Measurements from ENCODE around the gene PLXDC2.

PLXDC2 gene

DNA sequence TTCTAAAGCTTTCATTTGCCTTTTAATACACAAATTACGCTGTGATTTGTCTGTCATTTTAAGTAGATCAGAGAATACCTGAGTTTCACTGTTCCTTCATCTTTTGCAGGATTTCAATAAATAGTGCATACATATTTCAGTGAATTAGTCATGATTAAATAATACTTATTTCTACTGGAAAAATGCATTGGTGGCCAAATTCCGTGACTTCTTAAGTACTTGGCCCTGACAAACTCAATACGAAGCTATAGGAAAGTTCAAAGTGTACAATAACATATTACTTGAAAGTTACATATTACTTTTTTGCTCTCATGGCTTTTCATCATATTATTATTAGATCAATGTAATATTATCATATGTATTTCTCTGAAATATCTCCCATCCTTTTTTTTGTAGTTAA, 16.1 kb upstream of the PLXDC2 start:
- Histone ChIP-seq H3K36me3 (ENCODE audit: control insufficient read depth, insufficient read depth, low read length) (no peaks in the 10 kb centered on the region), H3K4me1 (no peaks in the 10 kb centered on the region), H3K79me2 (no peaks in the 10 kb centered on the region), H3K4me2 (ENCODE audit: low read length) (no peak overlapping the region), H2AFZ (no peak overlapping the region), H3K9me3 (ENCODE audit: control insufficient read depth, low read length) (no peaks in the 10 kb centered on the region), H3K9ac (no peak overlapping the region), H3K27ac (no peak overlapping the region), H3K27me3 (ENCODE audit: control insufficient read depth, insufficient read depth, low read length) (no peaks in the 10 kb centered on the region), H3K4me3 (ENCODE audit: low read depth, low read length) (no peak overlapping the region)
- TF ChIP-seq, protein P1, sequence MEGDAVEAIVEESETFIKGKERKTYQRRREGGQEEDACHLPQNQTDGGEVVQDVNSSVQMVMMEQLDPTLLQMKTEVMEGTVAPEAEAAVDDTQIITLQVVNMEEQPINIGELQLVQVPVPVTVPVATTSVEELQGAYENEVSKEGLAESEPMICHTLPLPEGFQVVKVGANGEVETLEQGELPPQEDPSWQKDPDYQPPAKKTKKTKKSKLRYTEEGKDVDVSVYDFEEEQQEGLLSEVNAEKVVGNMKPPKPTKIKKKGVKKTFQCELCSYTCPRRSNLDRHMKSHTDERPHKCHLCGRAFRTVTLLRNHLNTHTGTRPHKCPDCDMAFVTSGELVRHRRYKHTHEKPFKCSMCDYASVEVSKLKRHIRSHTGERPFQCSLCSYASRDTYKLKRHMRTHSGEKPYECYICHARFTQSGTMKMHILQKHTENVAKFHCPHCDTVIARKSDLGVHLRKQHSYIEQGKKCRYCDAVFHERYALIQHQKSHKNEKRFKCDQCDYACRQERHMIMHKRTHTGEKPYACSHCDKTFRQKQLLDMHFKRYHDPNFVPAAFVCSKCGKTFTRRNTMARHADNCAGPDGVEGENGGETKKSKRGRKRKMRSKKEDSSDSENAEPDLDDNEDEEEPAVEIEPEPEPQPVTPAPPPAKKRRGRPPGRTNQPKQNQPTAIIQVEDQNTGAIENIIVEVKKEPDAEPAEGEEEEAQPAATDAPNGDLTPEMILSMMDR (IDR thresholded peaks at IDR 0.05) = no peak

DNA sequence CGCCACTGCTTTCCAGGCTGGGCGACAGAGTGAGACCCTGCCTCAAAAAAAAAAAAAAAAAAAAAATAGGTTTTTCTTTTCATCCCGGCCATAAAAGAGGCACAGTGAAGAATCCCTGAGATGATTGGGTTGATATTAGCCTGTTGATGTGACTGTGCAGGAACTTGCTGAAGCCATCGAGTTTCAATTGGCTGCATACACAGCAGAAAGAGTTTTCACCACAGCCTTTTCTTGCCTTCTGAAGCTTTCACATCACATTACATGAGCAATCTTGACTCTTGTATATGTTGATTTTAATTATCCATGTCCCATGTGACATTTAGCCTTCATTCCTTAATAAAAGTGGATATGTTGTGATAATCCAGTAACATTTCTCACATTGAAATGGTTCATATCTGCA, 14.9 kb upstream of the PLXDC2 start:
- no peaks in the 10 kb centered on the region for H3K36me3 ChIP-seq (ENCODE audit: control insufficient read depth, insufficient read depth, low read length)
- no peaks in the 10 kb centered on the region for H3K9me3 ChIP-seq (ENCODE audit: control insufficient read depth, low read length)
- H3K27me3 ChIP-seq (ENCODE audit: control insufficient read depth, insufficient read depth, low read length) = no peaks in the 10 kb centered on the region
- H3K4me1 ChIP-seq = no peaks in the 10 kb centered on the region
- no peak overlapping the region for H3K4me2 ChIP-seq (ENCODE audit: low read length)
- no peak overlapping the region for H3K9ac ChIP-seq
- H2AFZ ChIP-seq = no peak overlapping the region
- no peaks in the 10 kb centered on the region for H3K79me2 ChIP-seq
- no peak overlapping the region for H3K27ac ChIP-seq
- no peak overlapping the region for H3K4me3 ChIP-seq (ENCODE audit: low read depth, low read length)
- TF ChIP-seq, protein P1 (IDR thresholded peaks at IDR 0.05) = no peak

DNA sequence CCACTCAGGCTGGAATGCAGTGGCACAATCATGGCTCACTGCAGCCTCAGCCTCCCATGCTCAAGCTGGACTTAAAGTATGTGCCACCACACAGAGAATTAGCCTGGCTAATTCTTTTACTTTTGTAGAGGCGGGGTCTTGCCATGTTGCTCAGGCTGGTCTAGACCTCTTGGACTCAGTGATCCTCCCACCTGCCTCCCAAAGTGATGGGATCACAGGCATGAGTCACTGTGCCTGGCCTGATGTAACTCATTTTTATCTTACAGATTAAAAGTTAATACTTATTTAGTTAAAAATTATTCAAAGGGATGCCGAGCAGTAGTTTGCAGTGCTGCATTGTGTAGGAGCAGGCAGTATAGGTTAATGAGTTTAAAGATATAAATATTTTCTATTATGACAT, 12.6 kb upstream of the PLXDC2 start:
- no peak overlapping the region for H2AFZ ChIP-seq
- no peaks in the 10 kb centered on the region for H3K79me2 ChIP-seq
- H3K36me3 ChIP-seq (ENCODE audit: control insufficient read depth, insufficient read depth, low read length) = no peaks in the 10 kb centered on the region
- H3K4me1 ChIP-seq = no peaks in the 10 kb centered on the region
- no peak overlapping the region for H3K4me3 ChIP-seq (ENCODE audit: low read depth, low read length)
- TF ChIP-seq, protein P1 (IDR thresholded peaks at IDR 0.05) = no peak
- no peaks in the 10 kb centered on the region for H3K27me3 ChIP-seq (ENCODE audit: control insufficient read depth, insufficient read depth, low read length)
- peaks cover 1% of the 10 kb centered on the region for H3K9me3 ChIP-seq (ENCODE audit: control insufficient read depth, low read length)
- H3K27ac ChIP-seq = no peak overlapping the region
- no peak overlapping the region for H3K9ac ChIP-seq
- no peak overlapping the region for H3K4me2 ChIP-seq (ENCODE audit: low read length)

DNA sequence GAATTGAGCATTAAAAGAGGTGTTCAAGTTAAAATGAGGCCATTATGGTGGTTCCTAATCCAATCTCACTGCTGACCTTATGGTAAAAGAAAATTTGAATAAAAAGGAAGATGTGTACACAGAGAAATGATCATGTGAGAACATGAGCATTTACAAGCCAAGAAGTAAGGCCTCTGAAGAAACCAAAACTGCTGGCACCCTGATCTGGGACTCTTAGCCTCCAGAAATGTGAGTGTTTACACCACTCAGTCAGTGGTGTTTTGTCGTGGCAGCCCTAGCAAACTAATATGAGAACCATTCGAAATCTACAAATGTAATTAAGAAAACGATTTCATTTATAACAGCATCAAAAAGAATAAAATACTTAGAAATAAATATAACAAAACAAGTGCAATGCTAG, 6.8 kb upstream of the PLXDC2 start:
- H3K9me3 ChIP-seq (ENCODE audit: control insufficient read depth, low read length) = peaks cover 3% of the 10 kb centered on the region
- no peaks in the 10 kb centered on the region for H3K79me2 ChIP-seq
- H3K27ac ChIP-seq = no peak overlapping the region
- no peak overlapping the region for H3K4me2 ChIP-seq (ENCODE audit: low read length)
- H3K36me3 ChIP-seq (ENCODE audit: control insufficient read depth, insufficient read depth, low read length) = no peaks in the 10 kb centered on the region
- no peaks in the 10 kb centered on the region for H3K27me3 ChIP-seq (ENCODE audit: control insufficient read depth, insufficient read depth, low read length)
- TF ChIP-seq, protein P1 (IDR thresholded peaks at IDR 0.05) = no peak
- H3K4me1 ChIP-seq = no peaks in the 10 kb centered on the region
- no peak overlapping the region for H3K9ac ChIP-seq
- no peak overlapping the region for H2AFZ ChIP-seq
- no peak overlapping the region for H3K4me3 ChIP-seq (ENCODE audit: low read depth, low read length)

DNA sequence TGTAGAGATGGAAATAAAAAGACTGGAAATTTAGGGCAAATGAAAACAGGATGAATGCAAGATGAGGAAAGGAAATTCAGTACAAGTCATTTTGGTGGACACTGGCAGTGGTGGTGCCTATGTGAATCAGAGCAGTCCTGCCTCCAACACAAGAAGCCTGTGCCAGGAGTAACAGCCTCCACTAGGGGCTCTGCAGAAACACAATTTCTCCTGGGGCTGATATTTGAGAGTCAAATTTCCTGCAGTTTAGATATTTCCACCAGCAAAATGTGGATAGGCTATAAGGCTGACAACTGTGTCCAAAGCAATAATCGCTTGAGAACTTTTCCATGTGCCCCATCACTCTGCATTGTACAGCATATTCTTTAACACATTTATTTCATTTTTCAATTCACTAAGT, 4.7 kb upstream of the PLXDC2 start:
- no peaks in the 10 kb centered on the region for H3K27me3 ChIP-seq (ENCODE audit: control insufficient read depth, insufficient read depth, low read length)
- H3K4me2 ChIP-seq (ENCODE audit: low read length) = no peak overlapping the region
- TF ChIP-seq, protein P1 (IDR thresholded peaks at IDR 0.05) = peak; percentile 58
- H3K27ac ChIP-seq = no peak overlapping the region
- H3K9ac ChIP-seq = no peak overlapping the region
- H3K79me2 ChIP-seq = no peaks in the 10 kb centered on the region
- H3K4me3 ChIP-seq (ENCODE audit: low read depth, low read length) = no peak overlapping the region
- no peaks in the 10 kb centered on the region for H3K36me3 ChIP-seq (ENCODE audit: control insufficient read depth, insufficient read depth, low read length)
- peaks cover 3% of the 10 kb centered on the region for H3K9me3 ChIP-seq (ENCODE audit: control insufficient read depth, low read length)
- H2AFZ ChIP-seq = no peak overlapping the region
- no peaks in the 10 kb centered on the region for H3K4me1 ChIP-seq

All from parathyroid adenoma (tissue), 2 donors.